Activated naive CD4-positive, alpha-beta T cell treated with anti-CD3 and anti-CD28 coated beads, Interleukin-2, amount 10 ng/mL, durations not matched to agents 7 days and 5 days (primary cell): Measurements from ENCODE around the gene FXYD7.
A peak's percentile ranks its signal among the peaks of the same experiment; 100 is the strongest.
"Not testable (repeated sequence)": the region's sequence is repeated elsewhere in the genome, so short reads cannot be mapped to it uniquely, and the experiment has no call there.

Experiments used
- CTCF ChIA-PET: fragments of 350-600 bp; sonication (Branson Sonifier 250); formaldehyde crosslinking; loops from one replicate; lab custom pipeline; 2021; ENCODE audit warnings: antibody characterized with exemption; lab: Charles Lee
- DNase-seq: peaks from one replicate; pipeline ENCODE4 v3.0.0-alpha.2; 2020
- H3K27ac Mint-ChIP-seq: one replicate; pipeline ENCODE4 v1.8.0; 2021; ENCODE audit warnings: mild to moderate bottlenecking, moderate library complexity, mixed read lengths
- H3K27me3 Mint-ChIP-seq: one replicate; pipeline ENCODE4 v1.8.0; 2021; ENCODE audit warnings: mild to moderate bottlenecking, mixed read lengths
- H3K36me3 Mint-ChIP-seq: one replicate; pipeline ENCODE4 v1.8.0; 2021; ENCODE audit warnings: mixed read lengths
- H3K4me1 Mint-ChIP-seq: one replicate; pipeline ENCODE4 v1.8.0; 2021; ENCODE audit warnings: mixed read lengths
- H3K4me3 Mint-ChIP-seq: one replicate; pipeline ENCODE4 v1.8.0; 2021; ENCODE audit warnings: mild to moderate bottlenecking, moderate library complexity, mixed read lengths
- H3K9me3 Mint-ChIP-seq: one replicate; pipeline ENCODE4 v1.8.0; 2021; ENCODE audit warnings: mixed read lengths

Gene FXYD7

GRCh38 chr19:35126624-35126959, 16.5 kb upstream of the FXYD7 start:
- Mint-ChIP-seq H3K36me3 (no peaks in the 10 kb centered on the region), H3K9me3 (no peaks in the 10 kb centered on the region), H3K4me3 (no peak overlapping the region), H3K4me1 (peaks cover 16% of the 10 kb centered on the region), H3K27me3 (peaks cover 37% of the 10 kb centered on the region), H3K27ac (no peak overlapping the region)
- CTCF ChIA-PET = interaction anchor here (1.7 kb wide), 1 partner anchor 16 kb away, joined by 6 read pairs; no protein-coding TSS in a partner anchor
- no peak for DNase-seq

GRCh38 chr19:35127871-35128270, 15.2 kb upstream of the FXYD7 start:
- Mint-ChIP-seq H3K27me3 (peaks cover 24% of the 10 kb centered on the region), H3K4me1 (peaks cover 16% of the 10 kb centered on the region), H3K4me3 (no peak overlapping the region), H3K27ac (no peak overlapping the region), H3K36me3 (no peaks in the 10 kb centered on the region), H3K9me3 (no peaks in the 10 kb centered on the region)
- no peak for DNase-seq
- CTCF ChIA-PET = interaction anchor here (0.8 to 1.7 kb wide), 3 partner anchors 14 to 61 kb away, joined by 3 to 6 read pairs (median 5); partner anchors contain the start of gene FXYD5

- H3K36me3 Mint-ChIP-seq = no peaks in the 10 kb centered on the region
- H3K9me3 Mint-ChIP-seq = no peaks in the 10 kb centered on the region
- CTCF ChIA-PET = no interaction called here
- no peak for DNase-seq
- H3K27me3 Mint-ChIP-seq = peaks cover 19% of the 10 kb centered on the region
- no peak overlapping the region for H3K27ac Mint-ChIP-seq
- peaks cover 16% of the 10 kb centered on the region for H3K4me1 Mint-ChIP-seq
- H3K4me3 Mint-ChIP-seq = no peak overlapping the region
These were observed 14.5 kb upstream of the FXYD7 start for GRCh38 chr19:35128398-35129057.

- H3K4me3 Mint-ChIP-seq, CTCF ChIA-PET, H3K27ac Mint-ChIP-seq, H3K36me3 Mint-ChIP-seq, H3K9me3 Mint-ChIP-seq, DNase-seq, H3K27me3 Mint-ChIP-seq, H3K4me1 Mint-ChIP-seq: not testable (repeated sequence)
These were observed 13.3 kb upstream of the FXYD7 start for GRCh38 chr19:35129724-35130274.

GRCh38 chr19:35130761-35131720, 12.0 kb upstream of the FXYD7 start:
- peaks cover 14% of the 10 kb centered on the region for H3K27me3 Mint-ChIP-seq
- H3K36me3 Mint-ChIP-seq = no peaks in the 10 kb centered on the region
- H3K9me3 Mint-ChIP-seq = no peaks in the 10 kb centered on the region
- CTCF ChIA-PET = no interaction called here
- DNase-seq = no peak
- peaks cover 4% of the 10 kb centered on the region for H3K4me1 Mint-ChIP-seq
- no peak overlapping the region for H3K4me3 Mint-ChIP-seq
- no peak overlapping the region for H3K27ac Mint-ChIP-seq

GRCh38 chr19:35132254-35132653, 10.8 kb upstream of the FXYD7 start:
- Mint-ChIP-seq H3K4me3 (no peak overlapping the region), H3K27me3 (peaks cover 20% of the 10 kb centered on the region), H3K4me1 (peaks cover 4% of the 10 kb centered on the region), H3K27ac (no peak overlapping the region), H3K9me3 (no peaks in the 10 kb centered on the region), H3K36me3 (no peaks in the 10 kb centered on the region)
- no peak for DNase-seq
- CTCF ChIA-PET = no interaction called here

GRCh38 chr19:35133826-35134225, 9.2 kb upstream of the FXYD7 start:
- DNase-seq = no peak
- Mint-ChIP-seq H3K4me1 (peaks cover 4% of the 10 kb centered on the region), H3K9me3 (no peaks in the 10 kb centered on the region), H3K27me3 (peaks cover 28% of the 10 kb centered on the region), H3K4me3 (no peak overlapping the region), H3K36me3 (no peaks in the 10 kb centered on the region), H3K27ac (no peak overlapping the region)
- CTCF ChIA-PET = interaction anchor here (1.2 to 4.7 kb wide), 3 partner anchors 9 to 90 kb away, joined by 4 to 19 read pairs (median 18); no protein-coding TSS in a partner anchor

GRCh38 chr19:35134601-35135242, 8.3 kb upstream of the FXYD7 start, which contains the start of gene LGI4:
TSS of gene LGI4 (minus strand) at chr19:35135059. CDS start at chr19:35134680, 379 bp downstream.
- no peak within 1 kb of the TSS for H3K4me3 Mint-ChIP-seq
- CTCF ChIA-PET = interaction anchor here (0.7 to 4.7 kb wide), 10 partner anchors 10 to 328 kb away, joined by 3 to 39 read pairs (median 4); partner anchors contain the start of gene FXYD3
- H3K9me3 Mint-ChIP-seq = no peaks in the 10 kb centered on the region
- H3K27me3 Mint-ChIP-seq = peaks cover 24% of the 10 kb centered on the region
- no peak for DNase-seq
- H3K4me1 Mint-ChIP-seq = peaks cover 4% of the 10 kb centered on the region
- H3K36me3 Mint-ChIP-seq = no peaks in the 10 kb centered on the region
- H3K27ac Mint-ChIP-seq = no peak within 1 kb of the TSS

- DNase-seq = peak; percentile 77
- Mint-ChIP-seq H3K4me1 (peaks cover 4% of the 10 kb centered on the region), H3K36me3 (no peaks in the 10 kb centered on the region), H3K27me3 (peaks cover 27% of the 10 kb centered on the region), H3K4me3 (no peak overlapping the region), H3K27ac (no peak overlapping the region), H3K9me3 (no peaks in the 10 kb centered on the region)
- CTCF ChIA-PET = interaction anchor here (0.7 to 4.7 kb wide), 14 partner anchors 11 to 327 kb away, joined by 3 to 39 read pairs (median 5); partner anchors contain the start of gene FXYD3
These were observed 7.6 kb upstream of the FXYD7 start for GRCh38 chr19:35135389-35135909.

- Mint-ChIP-seq H3K36me3 (no peaks in the 10 kb centered on the region), H3K9me3 (no peaks in the 10 kb centered on the region), H3K27ac (no peak overlapping the region), H3K4me3 (no peak overlapping the region), H3K4me1 (peaks cover 10% of the 10 kb centered on the region), H3K27me3 (peaks cover 32% of the 10 kb centered on the region)
- CTCF ChIA-PET = interaction anchor here (0.7 to 4.7 kb wide), 10 partner anchors 11 to 93 kb away, joined by 3 to 39 read pairs (median 9); partner anchors contain the start of gene FXYD3
- DNase-seq = no peak
These were observed 6.8 kb upstream of the FXYD7 start for GRCh38 chr19:35136231-35136630.

- H3K4me1 Mint-ChIP-seq = peaks cover 18% of the 10 kb centered on the region
- H3K27me3 Mint-ChIP-seq = peaks cover 39% of the 10 kb centered on the region
- H3K36me3 Mint-ChIP-seq = no peaks in the 10 kb centered on the region
- H3K4me3 Mint-ChIP-seq = no peak overlapping the region
- no peak for DNase-seq
- H3K9me3 Mint-ChIP-seq = no peaks in the 10 kb centered on the region
- no peak overlapping the region for H3K27ac Mint-ChIP-seq
- CTCF ChIA-PET = interaction anchor here (0.8 to 4.7 kb wide), 8 partner anchors 13 to 94 kb away, joined by 3 to 39 read pairs (median 6); partner anchors contain the start of gene FXYD3
These were observed 5.9 kb upstream of the FXYD7 start for GRCh38 chr19:35136977-35137702.

- peaks cover 27% of the 10 kb centered on the region for H3K4me1 Mint-ChIP-seq
- DNase-seq = no peak
- H3K4me3 Mint-ChIP-seq = no peak within 1 kb of the TSS
- H3K9me3 Mint-ChIP-seq = no peaks in the 10 kb centered on the region
- peaks cover 51% of the 10 kb centered on the region for H3K27me3 Mint-ChIP-seq
- no peak within 1 kb of the TSS for H3K27ac Mint-ChIP-seq
- CTCF ChIA-PET = interaction anchor here (3.6 to 4.7 kb wide), 2 partner anchors 71 to 95 kb away, joined by 19 to 39 read pairs; no protein-coding TSS in a partner anchor
- H3K36me3 Mint-ChIP-seq = no peaks in the 10 kb centered on the region
These were observed 4.7 kb upstream of the FXYD7 start, which contains the start of gene FXYD1 for GRCh38 chr19:35138305-35138892. TSS of gene FXYD1 (plus strand) at chr19:35138824. CDS start at chr19:35140080, 1,256 bp downstream.
